CD4-positive, alpha-beta T cell treated with Interleukin-17A for 1 hour (primary cell): Measurements from ENCODE around the gene GYG1.
"Not testable (repeated sequence)": the region's sequence is repeated elsewhere in the genome, so short reads cannot be mapped to it uniquely, and the experiment has no call there.

Experiments used
- DNase-seq: peaks from one replicate; pipeline ENCODE4 v3.0.0-alpha.2; 2020

GYG1 gene

GRCh38 chr3:148991219-148992026 is at the start of gene GYG1:
Gene GYG1, plus strand, starts transcription at chr3:148991540. Its CDS starts 101 bp downstream, at chr3:148991641.
- peak; percentile 78 for DNase-seq

GRCh38 chr3:148943506-148944205 is 47.7 kb upstream of the GYG1 start:
- peak; percentile 60 for DNase-seq

- DNase-seq: no peak
Observed at GRCh38 chr3:148945116-148945515, 46.2 kb upstream of the GYG1 start.

- DNase-seq: no peak
Observed at GRCh38 chr3:148948913-148949657, 42.3 kb upstream of the GYG1 start.

GRCh38 chr3:148950806-148951205 is 40.5 kb upstream of the GYG1 start:
- DNase-seq: no peak

GRCh38 chr3:148951599-148952361 is 39.6 kb upstream of the GYG1 start:
- DNase-seq: no peak

- no peak for DNase-seq
Observed at GRCh38 chr3:148953094-148953493, 38.2 kb upstream of the GYG1 start.

GRCh38 chr3:148954981-148955380 is 36.4 kb upstream of the GYG1 start:
- DNase-seq: no peak

GRCh38 chr3:148955544-148956346 is 35.6 kb upstream of the GYG1 start:
- DNase-seq: peak; percentile 57

- peak; percentile 6 for DNase-seq
Observed at GRCh38 chr3:148957586-148957985, 33.8 kb upstream of the GYG1 start.

GRCh38 chr3:148958696-148959095 is 32.6 kb upstream of the GYG1 start:
- no peak for DNase-seq

- DNase-seq: no peak
Observed at GRCh38 chr3:148962513-148962912, 28.8 kb upstream of the GYG1 start.

GRCh38 chr3:148964809-148965208 is 26.5 kb upstream of the GYG1 start:
- DNase-seq: no peak

- no peak for DNase-seq
Observed at GRCh38 chr3:148968321-148968720, 23.0 kb upstream of the GYG1 start.

GRCh38 chr3:148970271-148970670 is 21.1 kb upstream of the GYG1 start:
- no peak for DNase-seq

- DNase-seq: no peak
Observed at GRCh38 chr3:148971401-148972163, 19.8 kb upstream of the GYG1 start.

GRCh38 chr3:148974726-148975125 is 16.6 kb upstream of the GYG1 start:
- no peak for DNase-seq

GRCh38 chr3:148975248-148975647 is 16.1 kb upstream of the GYG1 start:
- no peak for DNase-seq

GRCh38 chr3:148975696-148976095 is 15.6 kb upstream of the GYG1 start:
- no peak for DNase-seq

GRCh38 chr3:148981273-148981672 is 10.1 kb upstream of the GYG1 start:
- no peak for DNase-seq

GRCh38 chr3:148987551-148987950 is 3.8 kb upstream of the GYG1 start:
- not testable (repeated sequence) for DNase-seq
